ENCODE data around the gene RCOR3.
"Not testable (repeated sequence)": the region's sequence is repeated elsewhere in the genome, so short reads cannot be mapped to it uniquely, and the experiment has no call there.

RCOR3 gene

DNA sequence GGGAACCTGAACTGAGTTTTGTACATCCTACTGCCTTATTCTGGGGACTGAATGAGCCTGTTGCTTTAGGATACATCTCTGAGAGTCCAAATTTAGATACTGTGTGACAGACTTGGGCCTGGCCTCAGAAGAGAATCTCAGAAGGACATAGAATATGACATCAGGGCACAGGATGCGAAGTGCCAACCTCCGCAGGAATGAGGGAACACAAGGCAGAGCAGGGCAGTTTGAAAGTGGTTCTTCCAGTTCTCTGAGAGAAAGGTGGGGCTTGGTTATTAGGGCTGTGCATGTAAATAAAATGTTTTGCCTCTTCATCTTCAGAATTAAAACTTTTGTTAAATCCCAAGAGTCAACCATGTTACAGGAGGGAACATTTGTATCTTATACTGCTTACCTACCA is 90.6 kb downstream of the RCOR3 start:
- H3K4me1 ChIP-seq (ENCODE audit: control insufficient read depth, insufficient read depth, low read length) = no peaks in the 10 kb centered on the region
- H3K9ac ChIP-seq (ENCODE audit: low read depth, low read length) = no peak overlapping the region
- no peaks in the 10 kb centered on the region for H3K9me3 ChIP-seq (replicated peaks; ENCODE audit: low read length)
- H3K27me3 ChIP-seq (ENCODE audit: control insufficient read depth, insufficient read depth, low read length) = no peaks in the 10 kb centered on the region
- H3K36me3 ChIP-seq (ENCODE audit: insufficient read depth, low read length) = no peaks in the 10 kb centered on the region
- H3K4me2 ChIP-seq (ENCODE audit: low read length) = no peak overlapping the region
- H3K4me3 ChIP-seq (ENCODE audit: low read length) = no peak overlapping the region

- not testable (repeated sequence) for H3K9me3 ChIP-seq (replicated peaks; ENCODE audit: low read length)
Measured at GRCh38 chr1:211352055-211352454, 92.9 kb downstream of the RCOR3 start.

DNA sequence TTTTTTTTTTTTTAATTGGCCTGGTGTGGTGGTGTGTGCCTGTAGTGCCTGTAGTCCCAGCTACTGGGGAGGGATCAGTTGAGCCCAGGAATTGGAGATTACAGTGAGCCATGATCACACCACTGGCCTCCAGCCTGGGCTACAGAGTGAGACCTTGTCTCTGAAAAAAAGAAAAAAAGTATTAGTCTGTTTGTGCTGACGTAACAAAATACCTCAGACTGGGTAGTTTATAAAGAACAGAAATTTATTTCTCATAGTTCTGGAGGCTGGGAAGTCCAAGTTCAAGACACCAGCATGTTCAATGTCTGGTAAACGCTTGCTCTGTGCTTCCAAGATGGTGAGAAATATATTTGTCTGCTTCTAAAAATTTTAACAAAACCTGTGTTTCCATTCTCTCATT is 93.3 kb downstream of the RCOR3 start:
- no peak overlapping the region for H3K4me3 ChIP-seq (ENCODE audit: low read length)
- peaks cover 4% of the 10 kb centered on the region for H3K36me3 ChIP-seq (ENCODE audit: insufficient read depth, low read length)
- no peak overlapping the region for H3K4me2 ChIP-seq (ENCODE audit: low read length)
- no peak overlapping the region for H3K9ac ChIP-seq (ENCODE audit: low read depth, low read length)
- H3K9me3 ChIP-seq (replicated peaks; ENCODE audit: low read length) = no peaks in the 10 kb centered on the region
- no peaks in the 10 kb centered on the region for H3K27me3 ChIP-seq (ENCODE audit: control insufficient read depth, insufficient read depth, low read length)
- H3K4me1 ChIP-seq (ENCODE audit: control insufficient read depth, insufficient read depth, low read length) = peaks cover 9% of the 10 kb centered on the region

More at GRCh38 chr1:211352055-211352454, 92.9 kb downstream of the RCOR3 start:
- H3K4me1 ChIP-seq (ENCODE audit: control insufficient read depth, insufficient read depth, low read length); H3K36me3 ChIP-seq (ENCODE audit: insufficient read depth, low read length); H3K4me3 ChIP-seq (ENCODE audit: low read length); H3K27me3 ChIP-seq (ENCODE audit: control insufficient read depth, insufficient read depth, low read length); H3K4me2 ChIP-seq (ENCODE audit: low read length); H3K9ac ChIP-seq (ENCODE audit: low read depth, low read length): not testable (repeated sequence)

GRCh38 chr1:211352985-211353515 is 93.9 kb downstream of the RCOR3 start:
- H3K4me1 ChIP-seq (ENCODE audit: control insufficient read depth, insufficient read depth, low read length) = peaks cover 9% of the 10 kb centered on the region
- H3K36me3 ChIP-seq (ENCODE audit: insufficient read depth, low read length) = peaks cover 4% of the 10 kb centered on the region

DNA sequence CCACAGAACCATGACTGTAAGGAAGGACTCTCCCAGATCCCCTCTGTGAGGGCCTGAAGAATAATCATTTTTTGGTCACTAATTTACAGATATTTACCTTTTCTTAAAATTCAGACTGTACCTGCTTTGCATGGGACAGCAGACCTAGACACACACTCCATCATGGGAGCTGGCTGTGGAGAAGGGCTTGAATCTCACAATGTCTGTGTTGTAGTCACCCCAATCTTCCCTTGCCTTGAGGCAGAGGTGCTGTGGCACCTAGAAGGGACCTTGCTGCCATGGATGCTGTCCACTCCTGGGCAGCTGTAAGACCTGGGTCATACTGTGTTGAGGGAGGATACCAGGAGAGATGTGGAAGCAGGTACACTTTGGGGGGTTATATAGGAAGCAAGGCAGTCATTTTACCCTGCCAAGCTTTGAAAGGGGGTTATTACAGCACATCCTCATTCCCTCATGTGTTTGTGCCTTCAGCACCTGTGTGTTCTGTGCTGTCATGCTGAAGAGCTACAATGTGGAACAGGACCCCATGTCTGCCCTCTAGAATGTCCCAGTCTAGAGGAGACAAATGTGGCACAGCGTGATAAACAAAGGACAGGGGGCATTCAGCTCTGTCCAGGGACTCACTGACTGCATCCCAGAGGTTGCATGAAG is 94.5 kb downstream of the RCOR3 start:
- Histone ChIP-seq H3K4me1 (ENCODE audit: control insufficient read depth, insufficient read depth, low read length) (peaks cover 9% of the 10 kb centered on the region), H3K27me3 (ENCODE audit: control insufficient read depth, insufficient read depth, low read length) (no peaks in the 10 kb centered on the region), H3K9me3 (replicated peaks; ENCODE audit: low read length) (no peaks in the 10 kb centered on the region), H3K9ac (ENCODE audit: low read depth, low read length) (no peak overlapping the region), H3K36me3 (ENCODE audit: insufficient read depth, low read length) (peaks cover 4% of the 10 kb centered on the region), H3K4me2 (ENCODE audit: low read length) (no peak overlapping the region), H3K4me3 (ENCODE audit: low read length) (no peak overlapping the region)

More at GRCh38 chr1:211352985-211353515, 93.9 kb downstream of the RCOR3 start:
- no peaks in the 10 kb centered on the region for H3K27me3 ChIP-seq (ENCODE audit: control insufficient read depth, insufficient read depth, low read length)
- no peak overlapping the region for H3K9ac ChIP-seq (ENCODE audit: low read depth, low read length)
- H3K9me3 ChIP-seq (replicated peaks; ENCODE audit: low read length) = no peaks in the 10 kb centered on the region
- no peak overlapping the region for H3K4me3 ChIP-seq (ENCODE audit: low read length)
- H3K4me2 ChIP-seq (ENCODE audit: low read length) = no peak overlapping the region

GRCh38 chr1:211355873-211356272 is 96.7 kb downstream of the RCOR3 start:
- no peaks in the 10 kb centered on the region for H3K27me3 ChIP-seq (ENCODE audit: control insufficient read depth, insufficient read depth, low read length)

DNA sequence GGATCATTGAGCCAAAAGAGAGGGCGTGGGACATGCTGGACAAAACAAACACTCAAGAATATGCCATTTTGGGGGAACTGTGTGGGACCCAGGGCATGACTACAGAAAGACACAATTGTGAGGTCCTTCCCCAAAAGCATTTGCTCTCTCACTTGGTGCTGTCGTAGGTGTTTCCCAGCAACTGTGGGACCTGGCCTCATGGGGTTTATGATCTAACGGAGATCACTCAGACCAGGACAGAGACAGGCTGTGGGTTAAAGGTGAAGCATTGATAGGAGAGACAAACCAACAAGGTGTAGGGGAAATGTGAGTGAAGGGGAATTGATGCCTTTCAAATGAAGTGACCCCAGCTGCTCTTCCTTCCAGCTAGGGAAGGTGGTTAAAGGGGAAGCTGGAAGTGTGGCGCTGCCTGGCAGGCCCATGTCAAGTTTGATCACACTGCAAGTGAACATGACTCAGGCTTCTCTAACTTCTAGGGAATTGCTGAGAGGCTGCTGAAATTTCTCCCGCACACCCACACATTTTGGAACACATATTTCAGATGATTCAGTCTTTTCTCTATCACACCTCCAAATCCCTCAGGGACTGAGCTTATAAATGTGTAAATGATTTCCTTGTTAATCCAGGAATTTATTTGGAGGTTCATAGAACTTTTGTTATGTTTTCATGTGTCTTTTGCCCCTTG is 97.7 kb downstream of the RCOR3 start:
- Histone ChIP-seq H3K27me3 (ENCODE audit: control insufficient read depth, insufficient read depth, low read length) (no peaks in the 10 kb centered on the region), H3K9me3 (replicated peaks; ENCODE audit: low read length) (no peaks in the 10 kb centered on the region), H3K9ac (ENCODE audit: low read depth, low read length) (no peak overlapping the region), H3K4me2 (ENCODE audit: low read length) (no peak overlapping the region), H3K4me3 (ENCODE audit: low read length) (no peak overlapping the region), H3K36me3 (ENCODE audit: insufficient read depth, low read length) (peaks cover 13% of the 10 kb centered on the region), H3K4me1 (ENCODE audit: control insufficient read depth, insufficient read depth, low read length) (peaks cover 9% of the 10 kb centered on the region)

More at GRCh38 chr1:211355873-211356272, 96.7 kb downstream of the RCOR3 start:
- H3K4me1 ChIP-seq (ENCODE audit: control insufficient read depth, insufficient read depth, low read length) = peaks cover 9% of the 10 kb centered on the region
- peaks cover 8% of the 10 kb centered on the region for H3K36me3 ChIP-seq (ENCODE audit: insufficient read depth, low read length)
- H3K4me3 ChIP-seq (ENCODE audit: low read length) = no peak overlapping the region
- H3K9me3 ChIP-seq (replicated peaks; ENCODE audit: low read length) = no peaks in the 10 kb centered on the region
- no peak overlapping the region for H3K9ac ChIP-seq (ENCODE audit: low read depth, low read length)
- H3K4me2 ChIP-seq (ENCODE audit: low read length) = no peak overlapping the region

GRCh38 chr1:211358685-211359084 is 99.5 kb downstream of the RCOR3 start:
- Histone ChIP-seq H3K4me3 (ENCODE audit: low read length) (no peak overlapping the region), H3K4me1 (ENCODE audit: control insufficient read depth, insufficient read depth, low read length) (peaks cover 9% of the 10 kb centered on the region), H3K27me3 (ENCODE audit: control insufficient read depth, insufficient read depth, low read length) (no peaks in the 10 kb centered on the region), H3K9ac (ENCODE audit: low read depth, low read length) (no peak overlapping the region), H3K4me2 (ENCODE audit: low read length) (no peak overlapping the region), H3K9me3 (replicated peaks; ENCODE audit: low read length) (no peaks in the 10 kb centered on the region), H3K36me3 (ENCODE audit: insufficient read depth, low read length) (peaks cover 13% of the 10 kb centered on the region)

DNA sequence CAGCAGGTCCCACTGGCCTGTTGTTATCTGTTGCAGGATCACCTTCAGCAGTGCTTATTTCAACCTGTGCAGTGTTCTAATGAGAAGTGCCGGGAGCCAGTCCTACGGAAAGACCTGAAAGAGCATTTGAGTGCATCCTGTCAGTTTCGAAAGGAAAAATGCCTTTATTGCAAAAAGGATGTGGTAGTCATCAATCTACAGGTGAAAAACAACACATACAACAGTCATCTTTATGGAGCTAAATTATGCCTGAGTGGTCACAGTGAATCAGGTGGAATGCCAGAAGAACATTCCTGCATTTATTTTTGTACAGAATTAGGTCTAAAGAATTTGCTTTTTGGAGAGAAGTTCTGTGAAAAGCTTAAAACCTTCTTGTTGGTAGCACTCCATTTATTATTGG is 100.7 kb downstream of the RCOR3 start:
- Histone ChIP-seq H3K4me2 (ENCODE audit: low read length) (no peak overlapping the region), H3K36me3 (ENCODE audit: insufficient read depth, low read length) (peaks cover 13% of the 10 kb centered on the region), H3K4me1 (ENCODE audit: control insufficient read depth, insufficient read depth, low read length) (peaks cover 9% of the 10 kb centered on the region), H3K9ac (ENCODE audit: low read depth, low read length) (no peak overlapping the region), H3K4me3 (ENCODE audit: low read length) (no peak overlapping the region), H3K9me3 (replicated peaks; ENCODE audit: low read length) (no peaks in the 10 kb centered on the region), H3K27me3 (ENCODE audit: control insufficient read depth, insufficient read depth, low read length) (no peaks in the 10 kb centered on the region)

DNA sequence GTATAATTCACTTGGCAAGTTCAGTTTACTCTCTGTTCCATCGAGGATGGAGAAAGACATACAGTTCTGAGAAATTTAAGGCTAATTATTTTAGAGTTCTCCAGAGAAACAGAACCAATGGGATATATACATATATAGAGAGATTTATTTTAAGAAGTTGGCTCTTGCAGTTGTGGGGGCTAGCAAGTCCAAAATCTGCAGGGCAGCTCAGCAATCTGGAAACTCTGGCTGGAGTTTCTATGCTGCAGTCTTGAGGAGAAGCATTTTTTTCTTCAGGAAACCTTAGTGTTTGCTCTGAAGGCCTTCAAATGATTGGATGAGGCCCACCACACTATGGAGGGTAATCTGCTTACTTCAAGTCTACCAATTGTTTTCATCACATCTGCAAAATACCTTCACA is 102.0 kb downstream of the RCOR3 start:
- H3K4me1 ChIP-seq (ENCODE audit: control insufficient read depth, insufficient read depth, low read length) = peaks cover 9% of the 10 kb centered on the region
- no peak overlapping the region for H3K9ac ChIP-seq (ENCODE audit: low read depth, low read length)
- H3K36me3 ChIP-seq (ENCODE audit: insufficient read depth, low read length) = peaks cover 14% of the 10 kb centered on the region
- no peaks in the 10 kb centered on the region for H3K27me3 ChIP-seq (ENCODE audit: control insufficient read depth, insufficient read depth, low read length)
- H3K4me2 ChIP-seq (ENCODE audit: low read length) = no peak overlapping the region
- H3K4me3 ChIP-seq (ENCODE audit: low read length) = no peak overlapping the region
- no peaks in the 10 kb centered on the region for H3K9me3 ChIP-seq (replicated peaks; ENCODE audit: low read length)
